VCaP (cell line): ENCODE data around the gene PHLPP1.

ENCODE experiments used
- H3K27ac ChIP-seq: fragments of 450-650 bp; 2 replicates; pipeline ENCODE4 v1.5.1; 2017
- CTCF ChIP-seq: fragments of 450-650 bp; conservative IDR thresholded peaks from 2 replicates; pipeline ENCODE4 v1.5.1; 2017; ENCODE audit warnings: mild to moderate bottlenecking, moderate library complexity

The PHLPP1 gene

GRCh38 chr18:62778976-62779869 lies 63.9 kb downstream of the PHLPP1 start:
- TF ChIP-seq CTCF: no peak
- no peak overlapping the region for H3K27ac ChIP-seq

- no peak overlapping the region for H3K27ac ChIP-seq
Measured at GRCh38 chr18:62781262-62781661, 65.9 kb downstream of the PHLPP1 start.

GRCh38 chr18:62781893-62782292 lies 66.6 kb downstream of the PHLPP1 start:
- H3K27ac ChIP-seq: no peak overlapping the region; the same call in 1 of the 2 replicates

More at GRCh38 chr18:62781262-62781661, 65.9 kb downstream of the PHLPP1 start:
- no peak for TF ChIP-seq CTCF

GRCh38 chr18:62784338-62784965 lies 69.1 kb downstream of the PHLPP1 start:
- TF ChIP-seq CTCF: no peak
- H3K27ac ChIP-seq: no peak overlapping the region

More at GRCh38 chr18:62781893-62782292, 66.6 kb downstream of the PHLPP1 start:
- TF ChIP-seq CTCF: no peak

GRCh38 chr18:62784966-62785413 lies 69.6 kb downstream of the PHLPP1 start:
- TF ChIP-seq CTCF: no peak
- H3K27ac ChIP-seq: no peak overlapping the region

GRCh38 chr18:62786689-62787088 lies 71.3 kb downstream of the PHLPP1 start:
- TF ChIP-seq CTCF: no peak
- no peak overlapping the region; the same call in 1 of the 2 replicates for H3K27ac ChIP-seq

- no peak for TF ChIP-seq CTCF
- H3K27ac ChIP-seq: peak overlapping the region; percentile 87
Measured at GRCh38 chr18:62788111-62788510, 72.8 kb downstream of the PHLPP1 start.
